ENCODE results near the gene BCL2L12.
A peak's percentile ranks its signal among the peaks of the same experiment; 100 is the strongest.

The BCL2L12 gene

GRCh38 chr19:49637821-49638738 lies 27.7 kb upstream of the BCL2L12 start:
- TF ChIP-seq GATA2 (IDR thresholded peaks at IDR 0.05; ENCODE audit: low read depth, low read length), result no peak

GRCh38 chr19:49639401-49640112 lies 26.2 kb upstream of the BCL2L12 start:
- TF ChIP-seq GATA2 (IDR thresholded peaks at IDR 0.05; ENCODE audit: low read depth, low read length), result no peak
- TF ChIP-seq GATA3 (IDR thresholded peaks at IDR 0.05; ENCODE audit: low read depth, low read length), result no peak

GRCh38 chr19:49640113-49640898 lies 25.4 kb upstream of the BCL2L12 start, which contains the start of gene RRAS:
Gene RRAS (minus strand): TSS chr19:49640143. CDS start chr19:49640098, 45 bp downstream.
- TF ChIP-seq GATA3 (IDR thresholded peaks at IDR 0.05; ENCODE audit: low read depth, low read length) (no peak), GATA2 (IDR thresholded peaks at IDR 0.05; ENCODE audit: low read depth, low read length) (no peak)

GRCh38 chr19:49641688-49642491 lies 23.8 kb upstream of the BCL2L12 start, which contains the start of gene SCAF1:
Gene SCAF1 (plus strand): TSS chr19:49642209. CDS start chr19:49645027, 2,818 bp downstream.
- TF ChIP-seq GATA3 (IDR thresholded peaks at IDR 0.05; ENCODE audit: low read depth, low read length) (no peak), GATA2 (IDR thresholded peaks at IDR 0.05; ENCODE audit: low read depth, low read length) (no peak)

GRCh38 chr19:49642492-49643035 lies 23.2 kb upstream of the BCL2L12 start:
- TF ChIP-seq GATA2 (IDR thresholded peaks at IDR 0.05; ENCODE audit: low read depth, low read length), result peak; percentile 75
- TF ChIP-seq GATA3 (IDR thresholded peaks at IDR 0.05; ENCODE audit: low read depth, low read length), result no peak

GRCh38 chr19:49643466-49643865 lies 22.3 kb upstream of the BCL2L12 start:
- TF ChIP-seq GATA3 (IDR thresholded peaks at IDR 0.05; ENCODE audit: low read depth, low read length) (no peak), GATA2 (IDR thresholded peaks at IDR 0.05; ENCODE audit: low read depth, low read length) (no peak)

- TF ChIP-seq GATA2 (IDR thresholded peaks at IDR 0.05; ENCODE audit: low read depth, low read length) (no peak), GATA3 (IDR thresholded peaks at IDR 0.05; ENCODE audit: low read depth, low read length) (no peak)
Measured at GRCh38 chr19:49645592-49645991, 20.1 kb upstream of the BCL2L12 start.

GRCh38 chr19:49645995-49646394 lies 19.7 kb upstream of the BCL2L12 start:
- TF ChIP-seq GATA3 (IDR thresholded peaks at IDR 0.05; ENCODE audit: low read depth, low read length), result no peak
- TF ChIP-seq GATA2 (IDR thresholded peaks at IDR 0.05; ENCODE audit: low read depth, low read length), result no peak

- TF ChIP-seq GATA3 (IDR thresholded peaks at IDR 0.05; ENCODE audit: low read depth, low read length), result no peak
- TF ChIP-seq GATA2 (IDR thresholded peaks at IDR 0.05; ENCODE audit: low read depth, low read length), result no peak
Measured at GRCh38 chr19:49646586-49646985, 19.1 kb upstream of the BCL2L12 start.

- TF ChIP-seq GATA2 (IDR thresholded peaks at IDR 0.05; ENCODE audit: low read depth, low read length) (no peak), GATA3 (IDR thresholded peaks at IDR 0.05; ENCODE audit: low read depth, low read length) (no peak)
Measured at GRCh38 chr19:49651029-49651819, 14.5 kb upstream of the BCL2L12 start.

GRCh38 chr19:49651820-49652550 lies 13.7 kb upstream of the BCL2L12 start:
- TF ChIP-seq GATA2 (IDR thresholded peaks at IDR 0.05; ENCODE audit: low read depth, low read length) (no peak), GATA3 (IDR thresholded peaks at IDR 0.05; ENCODE audit: low read depth, low read length) (no peak)
